GM12878 (cell line): ENCODE data around the gene ATG9A. TPM values are rescaled to one million over a fixed set of nuclear protein-coding genes. Genes with fewer than 3 reads are reported as not detected.
A peak's percentile ranks its signal among the peaks of the same experiment; 100 is the strongest.

Experiments used
- ATAC-seq: fragments of 200-7000 bp; cut with Tn5 transposase; 3 replicates; pipeline ENCODE4 v1.9.1; 2020; ENCODE audit warnings: mild to moderate bottlenecking, moderate library complexity
- BruUV-seq: library from RNA; stranded (reverse); fragments of 400-500 nt; replicated peaks from 2 replicates; lab custom pipeline; 2021; lab: Mats Ljungman, UMichigan
- CTCF ChIA-PET: fragments of 300-600 bp; sonication (Branson Sonifier 250); formaldehyde crosslinking; extraction: SDS; loops from one replicate; lab custom pipeline; 2021; ENCODE audit warnings: inconsistent platforms; lab: Yijun Ruan, JAX
- POLR2A ChIA-PET: fragments of 350-600 bp; formaldehyde crosslinking; extraction: SDS; loops from one replicate; lab custom pipeline; 2021; ENCODE audit warnings: inconsistent platforms; lab: Charles Lee
- RAD21 ChIA-PET: fragments of 300-600 bp; sonication (Branson Sonifier 250); formaldehyde crosslinking; loops from one replicate; lab custom pipeline; 2023; ENCODE audit warnings: antibody characterized with exemption; ENCODE audit not compliant: unreplicated experiment; lab: Charles Lee
- SMC1A ChIA-PET: fragments of 300-600 bp; sonication (Branson Sonifier 250); formaldehyde crosslinking; loops from one replicate; lab custom pipeline; 2023; ENCODE audit not compliant: unreplicated experiment, uncharacterized antibody; lab: Charles Lee
- DNase-seq: peaks from one replicate; pipeline ENCODE4 v3.0.0-alpha.2; 2011; ENCODE audit warnings: low read depth, low spot score
- FAIRE-seq: peaks from 3 replicates; lab custom pipeline; 2011; peaks lifted over from hg19 to GRCh38; lab: Jason Lieb, UNC
- H2AFZ ChIP-seq: 2 replicates; pipeline ENCODE4 v1.6.0; 2011; ENCODE audit warnings: low read depth, low read length, control low read depth; ENCODE audit not compliant: control insufficient read depth
- H3K27ac ChIP-seq: 2 replicates; pipeline ENCODE4 v1.5.1; 2011; ENCODE audit warnings: control low read depth; ENCODE audit not compliant: control insufficient read depth, insufficient read depth
- H3K27me3 ChIP-seq, 2 experiments: replicated peaks in 1 of 2; 2 replicates each; pipeline versions ENCODE4 v1.6.0 to v1.6.1; 2011; ENCODE audit warnings: low read length in 1 of 2; ENCODE audit not compliant: control insufficient read depth in 2 of 2, insufficient read depth in 2 of 2
- H3K36me3 ChIP-seq, 2 experiments: 2 replicates each; pipeline ENCODE4 v1.5.1; 2011; ENCODE audit warnings: low read length in 1 of 2; ENCODE audit not compliant: control insufficient read depth in 2 of 2, insufficient read depth in 2 of 2
- H3K4me1 ChIP-seq: 2 replicates; pipeline ENCODE4 v1.6.1; 2011; ENCODE audit warnings: mild to moderate bottlenecking, low read length, moderate library complexity, mixed read lengths; ENCODE audit not compliant: control insufficient read depth, insufficient read depth
- H3K4me2 ChIP-seq: 2 replicates; pipeline ENCODE4 v1.6.0; 2011; ENCODE audit warnings: control low read depth; ENCODE audit not compliant: control insufficient read depth, insufficient read depth
- H3K4me3 ChIP-seq: fragments of 200-600 bp; sonication (generic); 2 replicates; pipeline ENCODE4 v1.5.1; 2016
- H3K79me2 ChIP-seq: 2 replicates; pipeline ENCODE4 v1.6.0; 2011; ENCODE audit warnings: low read length; ENCODE audit not compliant: control insufficient read depth, insufficient read depth
- H3K9ac ChIP-seq: 2 replicates; pipeline ENCODE4 v1.8.0; 2011; ENCODE audit warnings: low read length, control low read depth, mixed read lengths; ENCODE audit not compliant: control insufficient read depth, insufficient read depth
- H3K9me3 ChIP-seq: replicated peaks from 3 replicates; pipeline ENCODE4 v1.5.1; 2011; ENCODE audit warnings: mild to moderate bottlenecking, low read length; ENCODE audit not compliant: control insufficient read depth, insufficient read depth
- H4K20me1 ChIP-seq: 2 replicates; pipeline ENCODE4 v1.6.0; 2011; ENCODE audit not compliant: control insufficient read depth, insufficient read depth
- GABPA ChIP-seq: IDR thresholded peaks from 2 replicates; pipeline ENCODE4 v1.6.1; 2014; ENCODE audit warnings: antibody characterized with exemption, low read depth, mild to moderate bottlenecking, inconsistent platforms
- POLR2A ChIP-seq: IDR thresholded peaks from 2 replicates; pipeline ENCODE4 v1.6.1; 2011; ENCODE audit warnings: low read depth, mild to moderate bottlenecking, low read length
- REST ChIP-seq: IDR thresholded peaks from 2 replicates; pipeline ENCODE4 v1.6.1; 2012; ENCODE audit warnings: mild to moderate bottlenecking, low read depth, low read length
- SMAD1 ChIP-seq: fragments of 450-650 bp; IDR thresholded peaks from 2 replicates; pipeline ENCODE4 v1.6.1; 2018; ENCODE audit warnings: mild to moderate bottlenecking, low read depth; ENCODE audit not compliant: partially characterized antibody
- SPI1 ChIP-seq: IDR thresholded peaks from 2 replicates; pipeline ENCODE4 v1.6.1; 2011; ENCODE audit warnings: low read depth, mild to moderate bottlenecking, low read length, moderate library complexity, borderline replicate concordance; ENCODE audit not compliant: insufficient read depth
- WGBS: methylation state at CpG from one replicate; pipeline ENCODE4 v1.1.6; 2016; ENCODE audit warnings: low lambda C conversion rate; ENCODE audit not compliant: insufficient replicate concordance, insufficient coverage; ENCODE audit errors: missing lambda C conversion rate; 5-methylcytosine and 5-hydroxymethylcytosine counted together
- in situ Hi-C: fragments of 300-500 bp; cut with MboI; formaldehyde crosslinking; loops from 9 replicates; pipeline ENCODE4 v1.14.3; 2018; ENCODE audit warnings: mixed read lengths
- intact Hi-C: fragments of 100-400 bp; cut with micrococcal nuclease; formaldehyde crosslinking; loops from one replicate; pipeline ENCODE4 v1.14.2; 2022; ENCODE audit not compliant: unreplicated experiment
- polyA plus RNA-seq, 11 experiments: library from polyadenylated mRNA; depleted of rRNA in 4 of 11; unstranded in 6 of 11; stranded (reverse) in 5 of 11; fragments of >200 nt; fragmentation: Nextera tagmentation in 4 of 11; fragmentation: Illumina TruSeq in 1 of 11; extraction: Ambion mirVana in 4 of 11; extraction: Trizol in 1 of 11; gene quantifications; 1 replicate in 1 of 11; 2 replicates in 10 of 11; pipeline versions ENCODE4 v1.2.1 to v1.2.3, GENCODE V29; 2011 to 2016; ENCODE audit warnings: inconsistent platforms in 2 of 11, missing spikeins in 2 of 11, low read depth in 1 of 11
- total RNA-seq, 4 experiments: library from RNA; depleted of rRNA in 3 of 4; stranded (reverse); fragments of >200 nt in 3 of 4; fragmentation: Illumina TruSeq in 1 of 4; extraction: Trizol in 1 of 4; gene quantifications; 2 replicates each; pipeline versions ENCODE4 v1.2.1 to v1.2.3, GENCODE V29; 2013 to 2021

The ATG9A gene
- total and polyA plus RNA-seq, 10 of the 15 experiments (the other 5 are each of a cell fraction or from before 2014, with no cell fraction given): 0.16 to 37.5 (median 14.6) TPM; not detected in 1

- Histone ChIP-seq H3K36me3 (peaks cover 1 to 18% of the 10 kb centered on the region in 2 experiments), H4K20me1 (no peaks in the 10 kb centered on the region; the same call in 1 of the 2 replicates), H3K27ac (no peak overlapping the region), H3K4me3 (no peak overlapping the region), H3K9ac (no peak overlapping the region), H3K9me3 (no peaks in the 10 kb centered on the region), H3K27me3 (no peaks in the 10 kb centered on the region), H3K79me2 (peaks cover 14% of the 10 kb centered on the region), H3K4me2 (peak overlapping the region; percentile 99; the same call in 1 of the 2 replicates), H3K4me1 (peaks cover 16% of the 10 kb centered on the region), H2AFZ (no peak overlapping the region)
- CTCF ChIA-PET: interaction anchor here (0.8 to 3.2 kb wide), 9 partner anchors 9 to 136 kb away, joined by 3 to 14 read pairs (median 4); partner anchors contain the start of gene ZFAND2B
- DNase-seq: no peak
- in situ Hi-C loops (no loop called here), intact Hi-C loops (no loop called here)
- POLR2A ChIA-PET: interaction anchor here (0.5 to 3.8 kb wide), 6 partner anchors 9 to 40 kb away, joined by 3 to 21 read pairs (median 4); partner anchors contain the start of genes ANKZF1, ATG9A, CNPPD1 and TUBA4B
- BruUV-seq: no TSS peak
- TF ChIP-seq SMAD1 (no peak), REST (no peak), SPI1 (no peak), GABPA (no peak), POLR2A (0 out of 2 replicates have a peak, but pooled peaks have one; percentile 30)
- no peak for ATAC-seq
- no peak for FAIRE-seq
- SMC1A ChIA-PET: interaction anchor here (0.7 to 2.4 kb wide), 3 partner anchors 10 to 79 kb away, joined by 3 to 9 read pairs (median 7); partner anchors contain the start of gene ZFAND2B
- RAD21 ChIA-PET: interaction anchor here (1.3 kb wide), 1 partner anchor 40 kb away, joined by 4 read pairs; the partner anchor contains the start of gene CNPPD1
- WGBS: over 99% methylated on average over 27 of the region's 27 CpGs
Measured at GRCh38 chr2:219215871-219216534, 13.4 kb downstream of the ATG9A start.
